ENCODE data around the gene TSHZ2. TPM values are rescaled to one million over a fixed set of nuclear protein-coding genes. Genes with fewer than 3 reads are reported as not detected.

TSHZ2 gene
- total and polyA plus RNA-seq, 2 donors (not counting 3 experiments of a cell fraction or from before 2014, with no cell fraction given) = not detected

DNA sequence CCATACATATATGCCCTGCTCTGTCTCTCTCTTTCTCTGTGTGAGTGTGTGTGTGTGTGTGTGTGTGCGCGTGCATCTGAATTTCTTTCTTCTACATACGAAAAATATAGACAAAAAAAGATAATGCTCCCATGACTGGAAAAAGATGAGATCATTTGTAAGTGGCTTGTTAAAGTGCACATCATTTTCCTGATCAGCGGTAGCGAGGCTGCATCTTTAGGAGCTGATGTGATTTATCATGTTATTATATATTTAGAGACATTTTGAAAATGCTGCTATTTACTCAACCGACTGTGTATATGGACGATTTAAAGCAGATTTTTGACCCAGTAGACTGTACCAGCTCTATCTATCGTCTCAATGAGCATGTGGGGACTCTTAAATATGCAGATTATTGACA is 265.3 kb downstream of the TSHZ2 start:
- Histone ChIP-seq H3K9me3 (replicated peaks; ENCODE audit: control insufficient read depth, insufficient read depth, low read length) (no peaks in the 10 kb centered on the region), H3K9ac (replicated peaks; ENCODE audit: extremely low read depth, insufficient read depth, low read length) (no peak overlapping the region), H3K4me1 (ENCODE audit: control insufficient read depth, extremely low read depth, insufficient read depth, low read length) (no peaks in the 10 kb centered on the region), H3K27ac (ENCODE audit: insufficient read depth, low read depth, low read length) (no peak overlapping the region), H3K27me3 (ENCODE audit: control insufficient read depth in 2 of 2, insufficient read depth in 2 of 2, low read length in 2 of 2) (no peaks in the 10 kb centered on the region), H3K79me2 (ENCODE audit: control insufficient read depth, insufficient read depth, low read length) (no peaks in the 10 kb centered on the region), H3K4me2 (ENCODE audit: insufficient read depth, low read length) (no peak overlapping the region), H3K4me3 (replicated peaks in 1 of 3; ENCODE audit: insufficient read depth in 1 of 3, low read depth in 1 of 3, low read length in 3 of 3) (no peak overlapping the region), H4K20me1 (replicated peaks; ENCODE audit: control insufficient read depth, extremely low read depth, insufficient read depth, low read length) (no peaks in the 10 kb centered on the region), H3K36me3 (ENCODE audit: control insufficient read depth in 2 of 2, extremely low read depth in 1 of 2, insufficient read depth in 2 of 2, low read length in 2 of 2) (no peaks in the 10 kb centered on the region), H2AFZ (ENCODE audit: low read depth, low read length) (no peak overlapping the region), H3K9me1 (replicated peaks; ENCODE audit: control insufficient read depth, extremely low read depth, insufficient read depth, low read length) (no peaks in the 10 kb centered on the region)
- dilution Hi-C loops (cut with MboI; ENCODE audit: extremely low pct_ligation_motif_present, low sequenced_read_pairs) (no loop called here), intact Hi-C loops (cut with micrococcal nuclease) (no loop called here)
- BruUV-seq (replicated peaks) = no TSS peak
- TF ChIP-seq FOS (IDR thresholded peaks at IDR 0.05; ENCODE audit: borderline replicate concordance, insufficient read depth, low read length) = no peak
- TF ChIP-seq GATA2 (IDR thresholded peaks at IDR 0.05; ENCODE audit: insufficient read depth, insufficient read length, low read depth, low read length) = no peak
- POLR2A ChIA-PET = no interaction called here
- CTCF ChIA-PET = no interaction called here
- no peak for DNase-seq (ENCODE audit: low read depth, low spot score)
- FAIRE-seq = no peak

DNA sequence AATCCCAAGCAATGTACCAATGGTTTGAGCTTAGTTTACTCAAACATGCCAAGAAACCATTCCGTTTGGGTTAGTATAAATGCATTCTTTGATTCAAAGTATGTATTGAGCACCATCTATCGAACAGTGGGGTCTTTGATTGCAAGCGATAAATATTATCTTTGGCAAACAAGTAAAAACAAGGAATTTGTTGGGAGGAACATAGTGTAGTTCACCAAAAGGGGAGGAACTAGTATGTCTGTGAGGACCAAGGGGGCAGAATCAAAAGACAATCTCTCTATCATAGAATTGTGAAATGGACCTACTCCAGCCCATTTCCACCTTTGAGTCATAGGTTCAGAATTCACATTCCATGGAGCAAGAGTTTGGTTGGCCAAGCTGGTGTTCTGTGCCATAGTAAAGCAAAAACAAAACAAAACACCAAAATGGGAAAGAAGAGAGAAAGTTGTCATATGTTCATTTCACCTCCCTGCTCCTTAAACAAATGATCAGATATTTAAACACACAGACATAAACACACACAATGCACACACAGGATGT is 266.0 kb downstream of the TSHZ2 start:
- H3K9me1 ChIP-seq (replicated peaks; ENCODE audit: control insufficient read depth, extremely low read depth, insufficient read depth, low read length) = no peaks in the 10 kb centered on the region
- H3K79me2 ChIP-seq (ENCODE audit: control insufficient read depth, insufficient read depth, low read length) = no peaks in the 10 kb centered on the region
- no peak overlapping the region for H3K9ac ChIP-seq (replicated peaks; ENCODE audit: extremely low read depth, insufficient read depth, low read length)
- FAIRE-seq (no peak), DNase-seq (ENCODE audit: low read depth, low spot score) (no peak)
- H3K4me1 ChIP-seq (ENCODE audit: control insufficient read depth, extremely low read depth, insufficient read depth, low read length) = no peaks in the 10 kb centered on the region
- no TSS peak for BruUV-seq (replicated peaks)
- intact Hi-C loops (cut with micrococcal nuclease) = no loop called here
- H3K36me3 ChIP-seq (ENCODE audit: control insufficient read depth in 2 of 2, extremely low read depth in 1 of 2, insufficient read depth in 2 of 2, low read length in 2 of 2) = no peaks in the 10 kb centered on the region
- no peaks in the 10 kb centered on the region for H3K27me3 ChIP-seq (ENCODE audit: control insufficient read depth in 2 of 2, insufficient read depth in 2 of 2, low read length in 2 of 2)
- POLR2A ChIA-PET = no interaction called here
- H2AFZ ChIP-seq (ENCODE audit: low read depth, low read length) = no peak overlapping the region
- H3K4me3 ChIP-seq (replicated peaks in 1 of 3; ENCODE audit: insufficient read depth in 1 of 3, low read depth in 1 of 3, low read length in 3 of 3) = no peak overlapping the region
- no peak overlapping the region for H3K27ac ChIP-seq (ENCODE audit: insufficient read depth, low read depth, low read length)
- CTCF ChIA-PET = no interaction called here
- no peak overlapping the region for H3K4me2 ChIP-seq (ENCODE audit: insufficient read depth, low read length)
- no peaks in the 10 kb centered on the region for H3K9me3 ChIP-seq (replicated peaks; ENCODE audit: control insufficient read depth, insufficient read depth, low read length)
- H4K20me1 ChIP-seq (replicated peaks; ENCODE audit: control insufficient read depth, extremely low read depth, insufficient read depth, low read length) = no peaks in the 10 kb centered on the region
- dilution Hi-C loops (cut with MboI; ENCODE audit: extremely low pct_ligation_motif_present, low sequenced_read_pairs) = no loop called here
- TF ChIP-seq, protein P1, sequence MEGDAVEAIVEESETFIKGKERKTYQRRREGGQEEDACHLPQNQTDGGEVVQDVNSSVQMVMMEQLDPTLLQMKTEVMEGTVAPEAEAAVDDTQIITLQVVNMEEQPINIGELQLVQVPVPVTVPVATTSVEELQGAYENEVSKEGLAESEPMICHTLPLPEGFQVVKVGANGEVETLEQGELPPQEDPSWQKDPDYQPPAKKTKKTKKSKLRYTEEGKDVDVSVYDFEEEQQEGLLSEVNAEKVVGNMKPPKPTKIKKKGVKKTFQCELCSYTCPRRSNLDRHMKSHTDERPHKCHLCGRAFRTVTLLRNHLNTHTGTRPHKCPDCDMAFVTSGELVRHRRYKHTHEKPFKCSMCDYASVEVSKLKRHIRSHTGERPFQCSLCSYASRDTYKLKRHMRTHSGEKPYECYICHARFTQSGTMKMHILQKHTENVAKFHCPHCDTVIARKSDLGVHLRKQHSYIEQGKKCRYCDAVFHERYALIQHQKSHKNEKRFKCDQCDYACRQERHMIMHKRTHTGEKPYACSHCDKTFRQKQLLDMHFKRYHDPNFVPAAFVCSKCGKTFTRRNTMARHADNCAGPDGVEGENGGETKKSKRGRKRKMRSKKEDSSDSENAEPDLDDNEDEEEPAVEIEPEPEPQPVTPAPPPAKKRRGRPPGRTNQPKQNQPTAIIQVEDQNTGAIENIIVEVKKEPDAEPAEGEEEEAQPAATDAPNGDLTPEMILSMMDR (IDR thresholded peaks at IDR 0.05; ENCODE audit: extremely low read depth in 1 of 2, insufficient read depth in 1 of 2, low read depth in 1 of 2, low read length in 2 of 2) = no peak
- TF ChIP-seq, protein P2, sequence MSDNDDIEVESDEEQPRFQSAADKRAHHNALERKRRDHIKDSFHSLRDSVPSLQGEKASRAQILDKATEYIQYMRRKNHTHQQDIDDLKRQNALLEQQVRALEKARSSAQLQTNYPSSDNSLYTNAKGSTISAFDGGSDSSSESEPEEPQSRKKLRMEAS (IDR thresholded peaks at IDR 0.05; ENCODE audit: insufficient read depth, insufficient read length) = no peak
- TF ChIP-seq POLR2AphosphoS5 (IDR thresholded peaks at IDR 0.05; ENCODE audit: insufficient read depth, low read depth, low read length) = no peak
- no peak for TF ChIP-seq MYC (IDR thresholded peaks at IDR 0.05; ENCODE audit: low read depth, low read length)
- no peak for TF ChIP-seq FOS (IDR thresholded peaks at IDR 0.05; ENCODE audit: borderline replicate concordance, insufficient read depth, low read length)
- no peak for TF ChIP-seq EZH2 (IDR thresholded peaks at IDR 0.05; ENCODE audit: borderline replicate concordance, low read depth, low read length, severe bottlenecking)
- no peak for TF ChIP-seq JUN (IDR thresholded peaks at IDR 0.05; ENCODE audit: borderline replicate concordance, insufficient read depth, insufficient read length, low read depth)
- no peak for TF ChIP-seq GATA2 (IDR thresholded peaks at IDR 0.05; ENCODE audit: insufficient read depth, insufficient read length, low read depth, low read length)
- no peak for TF ChIP-seq POLR2A (IDR thresholded peaks at IDR 0.05; ENCODE audit: low read depth, low read length)
